HepG2 (cell line): ENCODE measurements around the gene ACSL6. TPM values are rescaled to one million over a fixed set of nuclear protein-coding genes. Genes with fewer than 3 reads are reported as not detected.

Source experiments
- ATAC-seq: fragments of 200-7000 bp; cut with Tn5 transposase; 3 replicates; pipeline ENCODE4 v1.9.1; 2020; ENCODE audit warnings: mild to moderate bottlenecking, moderate library complexity
- Bru-seq: library from RNA; stranded (reverse); fragments of 400-500 nt; gene quantifications from one replicate; lab custom pipeline; 2021; lab: Mats Ljungman, UMichigan
- BruChase-seq, 2 experiments: library from RNA; stranded (reverse); fragments of 400-500 nt; gene quantifications; one replicate each; lab custom pipeline; 2021; lab: Mats Ljungman, UMichigan
- BruUV-seq: library from RNA; stranded (reverse); fragments of 400-500 nt; replicated peaks from 2 replicates; lab custom pipeline; 2021; lab: Mats Ljungman, UMichigan
- CTCF ChIA-PET: fragments of 300-600 bp; formaldehyde crosslinking; extraction: SDS; loops from one replicate; lab custom pipeline; 2021; ENCODE audit warnings: low total read pairs, inconsistent platforms, low intra/inter-chr PET ratio; lab: Yijun Ruan, JAX
- POLR2A ChIA-PET: fragments of 350-600 bp; sonication (Branson Sonifier 250); formaldehyde crosslinking; loops from one replicate; lab custom pipeline; 2020; ENCODE audit warnings: antibody characterized with exemption, inconsistent platforms; lab: Yijun Ruan, JAX
- DNase-seq: peaks from one replicate; pipeline ENCODE4 v3.0.0-alpha.2; 2015; ENCODE audit warnings: low spot score
- FAIRE-seq: peaks from 3 replicates; lab custom pipeline; 2011; peaks lifted over from hg19 to GRCh38; lab: Jason Lieb, UNC
- H2AFZ ChIP-seq: one replicate; pipeline ENCODE4 v1.6.1; 2011; ENCODE audit warnings: low read length, inconsistent platforms
- H3K27ac ChIP-seq: fragments of 300-600 bp; 3 replicates; pipeline ENCODE4 v1.8.0; 2011; ENCODE audit warnings: mixed run types, mild to moderate bottlenecking, mixed read lengths, low read length, inconsistent platforms; ENCODE audit not compliant: insufficient read depth; ENCODE audit errors: extremely low read length
- H3K27me3 ChIP-seq, 2 experiments: fragments of 200-600 bp in 1 of 2; 2 replicates in 1 of 2; 3 replicates in 1 of 2; pipeline versions ENCODE4 v1.6.0 to v1.8.0; 2011; ENCODE audit warnings: low read length in 2 of 2, mild to moderate bottlenecking in 2 of 2, moderate library complexity in 2 of 2, inconsistent platforms in 1 of 2; ENCODE audit not compliant: insufficient read depth in 2 of 2, control insufficient read depth in 1 of 2
- H3K36me3 ChIP-seq, 2 experiments: fragments of 200-600 bp in 1 of 2; replicated peaks in 1 of 2; 2 replicates in 1 of 2; 3 replicates in 1 of 2; pipeline versions ENCODE4 v1.5.1 to v1.8.0; 2011; ENCODE audit warnings: low read length in 2 of 2, inconsistent platforms in 1 of 2; ENCODE audit not compliant: insufficient read depth in 2 of 2, control insufficient read depth in 1 of 2
- H3K4me1 ChIP-seq: 2 replicates; pipeline ENCODE4 v1.5.1; 2012; ENCODE audit warnings: low read length, inconsistent platforms; ENCODE audit not compliant: insufficient read depth
- H3K4me2 ChIP-seq: 2 replicates; pipeline ENCODE4 v1.6.0; 2011; ENCODE audit warnings: low read depth, low read length, inconsistent platforms
- H3K4me3 ChIP-seq, 3 experiments: fragments of 200-600 bp in 1 of 3; sonication (generic), shearing (Covaris generic) in 1 of 3; replicated peaks in 1 of 3; 2 replicates each; pipeline ENCODE4 v1.5.1; 2011 to 2016; ENCODE audit warnings: low read length in 3 of 3, inconsistent platforms in 2 of 3, low read depth in 2 of 3, mild to moderate bottlenecking in 2 of 3, control low read depth in 1 of 3, mixed read lengths in 1 of 3; ENCODE audit not compliant: insufficient read depth in 1 of 3
- H3K79me2 ChIP-seq: one replicate; pipeline ENCODE4 v1.6.1; 2011; ENCODE audit warnings: low read length, inconsistent platforms; ENCODE audit not compliant: insufficient read depth
- H3K9ac ChIP-seq: 2 replicates; pipeline ENCODE4 v1.6.0; 2011; ENCODE audit warnings: mild to moderate bottlenecking, low read depth, low read length, inconsistent platforms; ENCODE audit not compliant: insufficient read depth
- H3K9me3 ChIP-seq: 2 replicates; pipeline ENCODE4 v1.5.1; 2012; ENCODE audit warnings: mild to moderate bottlenecking, low read length
- H4K20me1 ChIP-seq: 2 replicates; pipeline ENCODE4 v1.6.0; 2011; ENCODE audit warnings: inconsistent platforms, mild to moderate bottlenecking, low read length, moderate library complexity; ENCODE audit not compliant: insufficient read depth
- ADNP ChIP-seq: sonication (generic); formaldehyde crosslinking; IDR thresholded peaks from 2 replicates; pipeline ENCODE4 v1.4.0; 2020; ENCODE audit warnings: missing genetic modification reagents
- CTCF ChIP-seq: sonication (generic); formaldehyde crosslinking; IDR thresholded peaks from 2 replicates; pipeline ENCODE4 v1.5.0; 2020; ENCODE audit warnings: mild to moderate bottlenecking, missing genetic modification reagents, moderate library complexity
- NR3C1 ChIP-seq: sonication (generic); formaldehyde crosslinking; IDR thresholded peaks from 2 replicates; pipeline ENCODE4 v1.4.0; 2020; ENCODE audit warnings: missing genetic modification reagents
- REL ChIP-seq: sonication (generic); formaldehyde crosslinking; conservative IDR thresholded peaks from 2 replicates; pipeline ENCODE4 v1.8.0; 2022; ENCODE audit warnings: mild to moderate bottlenecking, missing genetic modification reagents, moderate library complexity
- REST ChIP-seq, 2 experiments: IDR thresholded peaks; 2 replicates each; pipeline ENCODE4 v1.6.1; 2011 to 2012; ENCODE audit warnings: low read length in 2 of 2, borderline replicate concordance in 1 of 2, low read depth in 1 of 2, mild to moderate bottlenecking in 1 of 2, moderate library complexity in 1 of 2
- ZNF121 ChIP-seq: sonication (generic); formaldehyde crosslinking; IDR thresholded peaks from 2 replicates; pipeline ENCODE4 v1.5.0; 2020; ENCODE audit warnings: mild to moderate bottlenecking, missing genetic modification reagents
- ZNF496 ChIP-seq: sonication (generic); formaldehyde crosslinking; IDR thresholded peaks from 2 replicates; pipeline ENCODE4 v1.8.1; 2023; ENCODE audit warnings: mild to moderate bottlenecking, moderate library complexity, missing genetic modification reagents; ENCODE audit not compliant: insufficient replicate concordance
- WGBS: methylation state at CpG from one replicate; pipeline ENCODE4 v1.1.6; 2017; ENCODE audit warnings: low lambda C conversion rate; 5-methylcytosine and 5-hydroxymethylcytosine counted together
- in situ Hi-C: cut with HindIII; loops from 2 replicates; pipeline ENCODE4 v1.10.0; 2017; ENCODE audit warnings: low pct_unique_long_range_greater_than_20kb; ENCODE audit not compliant: extremely low pct_ligation_motif_present
- intact Hi-C: fragments of 100-400 bp; cut with micrococcal nuclease; formaldehyde crosslinking; loops from one replicate; pipeline ENCODE4 v1.10.0; 2022; ENCODE audit not compliant: unreplicated experiment
- long read RNA-seq, 2 experiments: library from RNA in 1 of 2; library from polyadenylated mRNA in 1 of 2; stranded (forward) in 1 of 2; unstranded in 1 of 2; transcript quantifications; one replicate each; pipeline ENCODE4 v2.0.0, GENCODE V29; 2019 to 2022
- polyA minus RNA-seq, 3 experiments: library from RNA; depleted of rRNA, polyadenylated mRNA; stranded (reverse); fragments of >200 nt; gene quantifications; 2 replicates each; pipeline ENCODE4 v1.2.3, GENCODE V29; 2011; ENCODE audit warnings: low replicate concordance in 1 of 3
- polyA plus RNA-seq, 8 experiments: library from polyadenylated mRNA; depleted of rRNA in 3 of 8; stranded (reverse) in 7 of 8; unstranded in 1 of 8; fragments of >200 nt; fragmentation: Illumina TruSeq in 4 of 8; extraction: Trizol in 4 of 8; gene quantifications; 2 replicates each; pipeline versions ENCODE4 v1.2.1 to v1.2.3, GENCODE V29; 2011 to 2016; ENCODE audit warnings: low read depth in 4 of 8, missing spikeins in 1 of 8, mixed read lengths in 1 of 8; ENCODE audit not compliant: insufficient read depth in 1 of 8
- total RNA-seq, 5 experiments: library from RNA; depleted of rRNA; stranded (reverse); fragments of >200 nt; fragmentation: Illumina TruSeq; extraction: Trizol; gene quantifications; 2 replicates each; pipeline ENCODE4 v1.2.3, GENCODE V29; 2016; ENCODE audit warnings: low read depth in 1 of 5

Gene ACSL6
- total RNA-seq (2016; rRNA removed; fragmentation: Illumina TruSeq; extraction: Trizol) (2.5 and 3.7 TPM in 2 replicates), polyA plus RNA-seq (2011; rRNA removed) (3.8 and 8.3 TPM in 2 replicates), polyA minus RNA-seq (2011; rRNA and poly(A)+ RNA removed; ENCODE audit: low replicate concordance) (0.35 and 13.5 TPM in 2 replicates), Bru-seq, nascent RNA (percentile 35 among the genes with signal in this experiment), BruChase-seq, experiment 1, labeled RNA remaining after a 6-hour chase (percentile 43 among the genes with signal in this experiment), BruChase-seq, experiment 2, labeled RNA remaining after a 2-hour chase (percentile 37 among the genes with signal in this experiment)
- 0.40 and 0.71 TPM in 2 replicates for total RNA-seq (2016; cell fraction: cytosol; rRNA removed; fragmentation: Illumina TruSeq; extraction: Trizol; ENCODE audit: low read depth)
- 2.5 and 3.7 TPM in 2 replicates for total RNA-seq (2016; cell fraction: insoluble cytoplasmic fraction; rRNA removed; fragmentation: Illumina TruSeq; extraction: Trizol)
- 1.2 and 1.4 TPM in 2 replicates for total RNA-seq (2016; cell fraction: membrane; rRNA removed; fragmentation: Illumina TruSeq; extraction: Trizol)
- 7.7 and 9.1 TPM in 2 replicates for total RNA-seq (2016; cell fraction: nucleus; rRNA removed; fragmentation: Illumina TruSeq; extraction: Trizol)
- polyA plus RNA-seq (2011; cell fraction: cytosol; rRNA removed): 1.2 and 1.9 TPM in 2 replicates
- polyA plus RNA-seq (2011; cell fraction: nucleus; rRNA removed): 34.1 and 36.0 TPM in 2 replicates
- polyA plus RNA-seq (2012): 2.4 and 4.2 TPM in 2 replicates
- 0.34 and 0.45 TPM in 2 replicates for polyA plus RNA-seq (2016; cell fraction: cytosol; fragmentation: Illumina TruSeq; extraction: Trizol; ENCODE audit: low read depth)
- 1.7 and 2.1 TPM in 2 replicates for polyA plus RNA-seq (2016; cell fraction: insoluble cytoplasmic fraction; fragmentation: Illumina TruSeq; extraction: Trizol; ENCODE audit: low read depth)
- 0.49 and 0.72 TPM in 2 replicates for polyA plus RNA-seq (2016; cell fraction: membrane; fragmentation: Illumina TruSeq; extraction: Trizol; ENCODE audit: low read depth)
- polyA plus RNA-seq (2016; cell fraction: nucleus; fragmentation: Illumina TruSeq; extraction: Trizol; ENCODE audit: insufficient read depth, low read depth): 7.7 and 7.8 TPM in 2 replicates
- 0.88 and 2.8 TPM in 2 replicates for polyA minus RNA-seq (2011; cell fraction: cytosol; rRNA and poly(A)+ RNA removed)
- 11.3 and 17.3 TPM in 2 replicates for polyA minus RNA-seq (2011; cell fraction: nucleus; rRNA and poly(A)+ RNA removed)
- long read RNA-seq, experiment 1, partial matches to known transcripts: 0 of 6 reads
- long read RNA-seq, experiment 1, other reads (novel, unspliced or antisense): 4 of 6 reads
- long read RNA-seq, experiment 2, partial matches to known transcripts: 0 of 1 reads
- long read RNA-seq, experiment 2, other reads (novel, unspliced or antisense): 1 of 1 reads

- ChIA-PET CTCF (no interaction called here), POLR2A (interaction anchor here (1.5 to 2.5 kb wide), 2 partner anchors 9 to 15 kb away, joined by 3 to 9 read pairs; no protein-coding TSS in a partner anchor)
- peak; percentile 51 for ATAC-seq
- peaks cover 28% of the 10 kb centered on the region for H3K4me1 ChIP-seq
- H3K27me3 ChIP-seq: peaks cover 11 to 34% of the 10 kb centered on the region in 2 experiments; a peak in 3 of 5 replicates
- H3K27ac ChIP-seq: no peak within 1 kb of the TSS
- intact Hi-C loops: no loop called here
- no peaks in the 10 kb centered on the region for H4K20me1 ChIP-seq
- no peak within 1 kb of the TSS for H3K9ac ChIP-seq
- in situ Hi-C loops: loop anchor here (25.0 kb wide), 1 partner anchor 574 kb away; no protein-coding TSS in a partner anchor
- no TSS peak for BruUV-seq
- H3K36me3 ChIP-seq: no peaks in the 10 kb centered on the region
- no peak for FAIRE-seq
- DNase-seq: no peak
- 3% methylated on average over 5 of the region's 63 CpGs for WGBS
- H3K4me3 ChIP-seq: peak within 1 kb of the TSS; percentile 62 to 76 (median 73); a peak in 5 of 6 replicates
- peak within 1 kb of the TSS; percentile 80 for H3K4me2 ChIP-seq
- no peaks in the 10 kb centered on the region for H3K79me2 ChIP-seq
- no peak within 1 kb of the TSS for H2AFZ ChIP-seq
- H3K9me3 ChIP-seq: no peaks in the 10 kb centered on the region
- TF ChIP-seq ADNP: no peak
- no peak for TF ChIP-seq ZNF121 (CRISPR knock-in tag)
- TF ChIP-seq NR3C1: no peak
- no peak for TF ChIP-seq ZNF496
- 0 out of 2 replicates have a peak, but pooled peaks have one; percentile 3 for TF ChIP-seq REL (CRISPR knock-in tag)
- 0 out of 2 replicates have a peak, but pooled peaks have one; percentile 22 for TF ChIP-seq CTCF
- TF ChIP-seq REST (IDR thresholded peaks at IDR 0.05; ENCODE audit: borderline replicate concordance in 1 of 2, low read depth in 1 of 2, low read length in 2 of 2): peak; percentile 5 to 22; a peak in 2 of 4 replicates
These were observed at the start of gene ACSL6 for GRCh38 chr5:132011622-132012343. TSS of gene ACSL6 (minus strand) at chr5:132011658. CDS start at chr5:132011553, 105 bp downstream.
